Measurements from ENCODE around the gene CENPP. TPM values are rescaled to one million over a fixed set of nuclear protein-coding genes. Genes with fewer than 3 reads are reported as not detected.

Gene CENPP
- total RNA-seq, 2 donors from 2014 or later = 3.1 to 11.0 TPM

GRCh38 chr9:92313624-92314012, 12.1 kb upstream of the CENPP start:
- no peak for DNase-seq
- no peak for TF ChIP-seq CTCF (IDR thresholded peaks at IDR 0.05)
- Histone ChIP-seq H3K36me3 (peaks cover 26% of the 10 kb centered on the region), H3K27ac (no peak overlapping the region), H3K4me3 (no peak overlapping the region), H3K27me3 (no peaks in the 10 kb centered on the region), H3K4me1 (no peaks in the 10 kb centered on the region), H3K9me3 (no peaks in the 10 kb centered on the region), H3K9ac (ENCODE audit: low read depth in 2 of 2, low read length in 2 of 2) (no peak overlapping the region)
- intact Hi-C loops (cut with DNase I) = no loop called here

GRCh38 chr9:92315456-92315855, 10.3 kb upstream of the CENPP start:
- DNase-seq = no peak
- no peak overlapping the region for H3K4me3 ChIP-seq
- H3K9ac ChIP-seq (ENCODE audit: low read depth in 2 of 2, low read length in 2 of 2) = no peak overlapping the region
- no peaks in the 10 kb centered on the region for H3K9me3 ChIP-seq
- TF ChIP-seq CTCF (IDR thresholded peaks at IDR 0.05) = no peak
- intact Hi-C loops (cut with DNase I) = no loop called here
- no peak overlapping the region for H3K27ac ChIP-seq
- no peaks in the 10 kb centered on the region for H3K4me1 ChIP-seq
- peaks cover 18% of the 10 kb centered on the region for H3K36me3 ChIP-seq
- no peaks in the 10 kb centered on the region for H3K27me3 ChIP-seq

GRCh38 chr9:92324431-92324830, 1.3 kb upstream of the CENPP start:
- H3K27me3 ChIP-seq = no peaks in the 10 kb centered on the region
- intact Hi-C loops (cut with DNase I) = no loop called here
- H3K9me3 ChIP-seq = no peaks in the 10 kb centered on the region
- no peak for DNase-seq
- peaks cover 8% of the 10 kb centered on the region for H3K4me1 ChIP-seq
- H3K36me3 ChIP-seq = no peaks in the 10 kb centered on the region
- H3K4me3 ChIP-seq = peak overlapping the region; percentile 52
- no peak for TF ChIP-seq CTCF (IDR thresholded peaks at IDR 0.05)
- peak overlapping the region; percentile 91 to 94 for H3K9ac ChIP-seq (ENCODE audit: low read depth in 2 of 2, low read length in 2 of 2)
- H3K27ac ChIP-seq = peak overlapping the region; percentile 88

GRCh38 chr9:92324889-92325268, 874 bp upstream of the CENPP start:
- H3K9me3 ChIP-seq = no peaks in the 10 kb centered on the region
- no peak for TF ChIP-seq CTCF (IDR thresholded peaks at IDR 0.05)
- H3K4me1 ChIP-seq = peaks cover 8% of the 10 kb centered on the region
- no peaks in the 10 kb centered on the region for H3K36me3 ChIP-seq
- H3K4me3 ChIP-seq = peak overlapping the region; percentile 52
- peak overlapping the region; percentile 88 for H3K27ac ChIP-seq
- no peak for DNase-seq
- intact Hi-C loops (cut with DNase I) = no loop called here
- H3K27me3 ChIP-seq = no peaks in the 10 kb centered on the region
- peak overlapping the region; percentile 91 to 94 for H3K9ac ChIP-seq (ENCODE audit: low read depth in 2 of 2, low read length in 2 of 2)

- peak overlapping the region; percentile 88 for H3K27ac ChIP-seq
- DNase-seq = no peak
- no peak for TF ChIP-seq CTCF (IDR thresholded peaks at IDR 0.05)
- H3K4me1 ChIP-seq = peaks cover 8% of the 10 kb centered on the region
- intact Hi-C loops (cut with DNase I) = no loop called here
- H3K36me3 ChIP-seq = no peaks in the 10 kb centered on the region
- peak overlapping the region; percentile 52 for H3K4me3 ChIP-seq
- H3K9me3 ChIP-seq = no peaks in the 10 kb centered on the region
- H3K9ac ChIP-seq (ENCODE audit: low read depth in 2 of 2, low read length in 2 of 2) = peak overlapping the region; percentile 91 to 94
- no peaks in the 10 kb centered on the region for H3K27me3 ChIP-seq
These were observed 293 bp downstream of the CENPP start for GRCh38 chr9:92325991-92326500.
